ENCODE measurements around the gene PCSK4. TPM values are rescaled to one million over a fixed set of nuclear protein-coding genes. Genes with fewer than 3 reads are reported as not detected.

Gene PCSK4
- 1.1 and 1.3 TPM in 2 replicates for total RNA-seq

DNA sequence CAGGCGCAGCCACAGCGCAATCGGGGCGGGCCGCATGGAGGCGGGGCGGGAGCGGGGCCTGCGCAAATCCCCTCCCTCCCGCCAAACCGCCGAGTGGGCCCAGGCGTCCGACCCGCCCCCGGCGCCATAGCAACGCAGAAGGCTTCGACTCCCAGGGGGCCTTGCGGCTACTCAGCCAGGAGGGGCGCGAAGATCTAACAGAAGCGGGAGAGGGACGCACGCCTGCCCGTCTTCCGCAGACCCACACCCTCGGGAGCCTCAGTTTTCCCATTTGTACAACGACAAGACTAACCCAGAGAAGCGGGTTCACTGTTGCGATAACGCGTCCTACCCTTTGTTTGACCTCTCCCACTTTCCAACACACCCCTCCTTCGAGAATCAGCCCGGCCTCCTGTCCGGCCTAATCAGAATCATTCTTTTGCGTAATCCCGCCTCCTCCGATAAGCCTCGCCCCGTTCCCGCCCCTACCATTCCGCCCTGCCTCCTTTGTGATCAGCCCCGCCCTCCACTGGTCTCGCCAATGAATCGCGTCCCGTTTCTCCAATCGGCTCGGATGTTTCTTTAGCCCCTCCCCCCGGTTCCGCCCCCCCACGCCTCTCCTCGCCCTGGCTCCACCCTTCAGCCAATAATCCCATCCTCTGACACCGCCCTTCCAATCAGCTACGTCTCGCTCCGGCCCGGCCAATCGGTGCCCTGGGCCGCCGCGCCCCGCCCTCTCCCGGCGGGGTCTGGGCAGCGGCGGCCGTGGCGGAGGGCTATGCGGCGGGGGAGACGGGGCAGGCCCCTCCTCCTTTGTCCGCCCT lies at the start of gene PCSK4:
PCSK4 (minus strand) TSS at position 40 of the 803 bp plus-strand sequence; CDS start at position 36, 4 bp downstream.

DNA sequence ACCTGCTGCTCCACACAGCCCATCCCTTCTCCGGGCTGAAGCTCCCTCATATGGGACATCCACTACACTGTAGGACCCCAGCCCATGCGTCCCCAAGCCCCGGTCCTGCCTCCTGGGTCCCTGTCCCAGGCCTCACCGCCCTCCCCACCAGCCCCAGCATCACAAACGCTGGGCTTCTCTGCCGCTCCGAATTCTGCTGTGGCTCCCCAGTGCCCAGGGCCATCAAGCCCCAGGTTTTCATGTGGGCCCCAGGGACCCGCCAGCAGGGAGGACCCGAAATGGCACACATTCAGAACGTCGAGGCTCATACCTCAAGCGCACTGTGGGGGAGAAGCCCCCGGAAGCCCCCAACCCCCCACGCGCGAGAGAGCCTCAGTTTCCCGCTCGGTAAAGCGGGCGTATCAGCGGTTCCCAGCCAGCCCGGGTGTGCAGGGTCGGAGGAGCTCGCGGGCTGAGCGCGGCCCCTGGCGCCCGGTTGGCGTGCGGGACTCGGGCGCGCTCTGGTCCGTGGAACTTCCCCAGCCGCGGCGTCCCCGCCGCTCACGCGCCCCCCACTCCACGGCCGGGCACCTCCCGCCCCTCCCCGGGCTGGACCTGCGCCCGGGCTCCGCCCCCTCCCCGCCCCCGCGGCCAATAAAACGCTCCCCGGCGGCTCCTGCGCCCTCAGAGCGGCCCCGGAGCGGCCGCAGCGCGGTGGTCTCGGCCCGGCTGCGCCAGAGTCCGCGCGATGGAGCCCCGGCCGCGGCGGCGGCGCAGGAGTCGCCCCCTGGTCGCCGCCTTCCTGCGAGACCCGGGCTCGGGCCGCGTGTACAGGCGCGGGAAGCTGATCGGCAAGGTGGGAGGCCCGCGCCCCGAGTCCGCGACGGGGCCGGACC lies 33.5 kb upstream of the PCSK4 start, which contains the start of gene PLK5:
PLK5 (plus strand) TSS at position 666 of the 875 bp plus-strand sequence. CDS start 2,920 bp downstream, outside the sequence.

DNA sequence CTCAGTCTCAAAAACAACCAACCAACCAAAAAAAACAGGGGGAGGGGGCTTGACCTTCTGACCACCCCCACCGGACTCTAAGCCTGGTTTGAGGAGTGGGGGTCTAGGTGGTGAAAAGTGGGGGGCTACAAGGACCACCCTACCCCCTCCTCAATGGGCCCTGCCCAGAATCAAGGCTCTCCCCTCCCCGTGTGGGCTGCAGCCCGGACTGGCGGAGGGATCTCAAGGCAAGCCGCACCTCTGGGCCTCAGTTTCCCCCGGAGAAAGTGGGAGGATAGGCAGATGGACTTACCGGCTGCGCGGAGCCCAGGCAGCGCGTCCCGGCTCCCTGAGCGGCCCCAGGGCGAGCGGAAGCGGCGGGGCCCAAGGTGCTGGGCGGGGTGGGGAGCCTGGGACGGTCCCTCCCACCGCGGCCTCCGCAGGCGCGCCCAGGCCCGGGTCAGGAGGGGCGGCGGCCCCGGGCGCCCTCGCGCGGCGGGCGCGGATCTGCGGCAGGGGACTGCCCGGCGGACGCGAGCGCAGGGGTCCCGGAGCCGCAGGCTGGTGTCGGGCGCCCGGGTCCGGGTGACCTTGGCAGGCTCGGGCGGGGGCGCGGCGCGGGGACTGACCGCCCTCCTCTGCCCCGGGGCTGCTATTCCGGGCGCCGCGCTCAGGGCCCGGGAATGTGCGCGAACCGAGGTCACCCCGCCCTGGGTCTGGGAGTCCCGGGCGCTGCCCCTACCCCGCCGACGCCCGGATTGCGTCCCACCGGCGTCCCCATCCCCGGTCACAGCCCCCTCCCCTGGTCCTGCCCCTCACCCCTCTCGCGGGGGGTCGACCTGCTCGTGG lies 22.7 kb upstream of the PCSK4 start, which contains the start of gene ADAMTSL5:
ADAMTSL5 (minus strand) TSS at position 349 of the 828 bp plus-strand sequence. CDS start 2,076 bp downstream, outside the sequence.

DNA sequence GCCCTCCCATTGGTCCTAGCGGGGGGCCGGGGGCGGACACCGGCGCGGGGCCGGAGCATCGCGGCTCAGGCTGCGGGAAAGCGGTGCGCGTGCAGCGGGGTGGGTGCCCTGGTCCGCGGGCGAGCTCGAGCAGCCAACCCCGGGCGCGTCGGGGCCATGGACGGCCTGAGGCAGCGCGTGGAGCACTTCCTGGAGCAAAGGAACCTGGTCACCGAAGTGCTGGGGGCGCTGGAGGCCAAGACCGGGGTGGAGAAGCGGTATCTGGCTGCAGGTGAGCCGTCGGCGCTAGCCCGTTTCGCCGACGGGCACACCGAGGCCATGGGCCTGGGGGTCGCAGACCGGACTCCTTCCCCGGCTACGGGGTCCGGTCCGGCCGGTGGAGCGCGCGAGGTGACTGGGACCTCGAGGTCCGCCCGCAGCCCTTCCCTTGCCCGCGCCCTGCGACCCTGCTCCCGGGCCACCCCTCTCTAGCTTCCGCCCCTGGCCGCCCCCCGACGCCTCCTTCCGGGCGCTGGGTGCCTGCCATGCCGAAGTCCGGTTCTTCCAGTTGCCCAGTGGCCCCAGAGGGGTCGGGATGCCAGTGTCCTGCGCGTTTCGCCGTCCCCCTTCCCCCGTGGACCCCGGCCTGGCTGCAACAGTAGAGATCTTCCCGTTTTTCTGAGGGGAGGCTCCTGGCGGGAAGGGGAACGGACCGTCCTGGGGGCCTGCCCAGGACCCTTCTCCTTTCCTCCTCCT lies 1.1 kb upstream of the PCSK4 start, which contains the start of gene REEP6:
REEP6 (plus strand) TSS at position 68 of the 735 bp plus-strand sequence; CDS start at position 157, 89 bp downstream.

DNA sequence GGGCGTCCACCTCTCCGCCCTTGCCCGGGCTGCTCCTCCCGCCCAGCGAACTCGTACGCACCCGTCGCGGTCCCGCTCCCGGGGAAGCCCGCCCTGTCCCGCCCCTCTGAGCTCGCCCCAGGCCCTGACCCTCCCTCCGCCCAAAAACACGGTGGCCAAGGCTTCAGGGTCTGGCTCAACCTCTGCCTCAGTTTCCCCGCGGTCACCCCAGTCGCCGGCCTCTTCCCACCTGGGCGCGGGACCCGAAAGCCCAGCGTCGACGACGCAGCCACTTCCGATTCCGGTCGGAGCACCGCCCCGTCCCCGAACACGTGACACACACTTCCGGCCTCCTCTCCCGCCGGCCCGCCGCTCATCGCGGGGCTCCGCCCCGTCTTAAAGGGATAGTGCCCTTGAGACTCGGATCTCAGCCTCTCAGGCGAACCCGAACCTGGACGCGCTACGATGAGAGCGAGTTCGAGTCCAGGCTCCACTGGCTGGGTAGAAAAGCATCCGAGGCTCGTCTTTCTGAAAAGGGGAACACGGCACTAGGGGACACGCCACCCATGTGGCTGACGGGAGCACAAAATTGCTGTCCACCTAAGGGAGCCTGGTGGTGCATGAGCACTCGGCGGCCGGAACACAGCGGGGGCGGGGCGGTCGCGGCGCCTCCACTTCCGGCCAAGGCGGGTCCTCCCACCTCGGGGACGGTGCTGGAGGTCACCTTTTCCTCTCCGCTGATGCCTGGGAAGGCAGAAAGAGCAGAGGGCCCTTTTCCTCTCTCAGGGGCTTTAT lies 11.0 kb downstream of the PCSK4 start, which contains the start of gene C19orf25:
C19orf25 (minus strand) TSS at position 282 of the 774 bp plus-strand sequence. CDS start 312 bp downstream, outside the sequence.

DNA sequence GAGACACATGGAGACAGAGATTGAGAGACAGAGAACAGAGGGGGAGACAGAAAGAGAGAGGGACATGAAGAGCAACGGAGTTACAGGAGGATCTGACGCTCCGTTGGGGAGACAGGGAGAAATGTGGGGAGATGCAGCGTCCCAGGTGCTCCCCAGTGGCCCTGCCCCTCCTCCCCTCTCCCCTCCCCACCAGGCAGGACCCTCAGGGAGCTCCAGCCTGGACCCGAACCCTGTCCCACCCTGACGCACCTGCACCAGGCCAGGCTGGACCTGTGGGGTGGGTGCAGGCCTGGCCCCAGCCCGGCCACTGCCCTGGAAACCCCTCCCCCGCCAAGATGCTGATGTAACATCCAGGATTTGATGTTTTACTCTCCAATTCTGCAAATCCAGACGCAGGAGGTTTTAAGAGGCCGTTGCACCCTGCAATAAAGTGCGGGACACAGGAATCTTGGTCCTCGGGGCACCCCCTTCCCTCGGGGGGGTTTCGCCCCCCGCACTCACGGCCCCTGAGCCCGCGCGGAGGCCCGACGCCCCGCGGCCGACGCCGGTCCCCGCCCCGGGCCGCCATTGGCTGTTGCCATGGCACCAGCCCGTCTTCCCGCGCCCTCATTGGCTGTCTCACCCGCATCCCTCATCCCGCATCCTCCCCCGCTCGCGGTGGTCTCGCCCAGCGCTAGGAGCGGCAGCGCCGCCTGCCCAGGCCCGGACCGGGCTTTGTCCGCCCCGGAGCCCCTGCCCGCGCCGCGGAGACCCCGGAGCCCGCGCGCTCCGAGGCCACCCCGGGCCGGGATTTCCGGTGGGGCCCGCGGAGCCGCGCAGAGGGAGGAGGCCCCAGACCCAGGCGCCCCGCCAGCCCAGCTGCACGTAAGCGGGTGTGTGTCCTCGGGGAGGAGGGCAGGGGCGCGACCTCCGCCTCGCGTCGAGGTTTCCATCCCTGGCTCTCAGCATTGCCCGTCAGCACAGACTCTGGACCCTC lies 40.4 kb downstream of the PCSK4 start, which contains the start of gene APC2:
APC2 (plus strand) TSS at position 655 of the 976 bp plus-strand sequence. CDS start 2,881 bp downstream, outside the sequence.

DNA sequence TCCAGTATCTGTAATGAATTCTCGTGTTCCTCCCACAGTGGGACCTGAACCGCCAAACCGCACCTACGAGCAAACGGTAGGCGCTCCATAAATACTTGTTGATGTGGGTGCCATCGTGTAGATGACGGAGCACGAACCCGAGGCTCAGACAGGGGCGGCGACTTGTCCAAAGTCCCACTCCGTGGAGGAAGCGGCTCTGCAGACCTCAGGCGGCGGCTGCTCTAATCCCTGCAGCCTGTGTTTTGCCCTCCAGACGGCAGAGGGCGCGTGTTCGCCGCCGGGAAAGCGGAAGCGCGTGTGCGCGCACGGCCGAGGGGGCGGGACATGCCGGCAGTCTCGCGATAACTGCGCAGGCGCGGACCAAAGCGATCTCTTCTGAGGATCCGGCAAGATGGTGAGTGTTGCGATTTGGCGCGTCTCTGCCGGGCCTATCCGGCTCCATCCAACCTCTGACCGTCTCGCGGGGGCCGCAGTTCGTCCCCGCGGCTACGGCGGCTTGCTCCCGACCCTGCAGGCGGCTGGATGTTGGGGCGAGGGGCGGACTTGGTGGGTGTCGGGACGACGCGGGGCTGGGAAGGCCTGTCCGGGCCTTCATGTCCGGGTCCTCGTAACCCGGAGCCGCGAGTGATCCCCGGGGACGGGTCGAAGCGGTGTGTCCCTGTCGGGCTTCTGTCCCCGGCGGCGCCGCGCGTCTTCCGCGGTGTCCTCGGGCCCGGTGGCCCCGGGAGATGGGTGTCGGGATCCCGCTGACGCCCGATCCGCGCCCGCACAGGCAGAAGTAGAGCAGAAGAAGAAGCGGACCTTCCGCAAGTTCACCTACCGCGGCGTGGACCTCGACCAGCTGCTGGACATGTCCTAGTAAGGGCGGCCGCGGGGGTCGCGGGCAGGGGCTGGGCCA lies 51.9 kb downstream of the PCSK4 start, which contains the start of gene RPS15:
RPS15 (plus strand) TSS at position 362 of the 898 bp plus-strand sequence; CDS start at position 392, 30 bp downstream.

Other genes with a start within 250 kb of the PCSK4 start
- 21.3 and 23.3 TPM in 2 replicates for gene ATP5F1D, start 248.6 kb downstream of the PCSK4 start, total RNA-seq
- 20.2 and 22.2 TPM in 2 replicates for gene MIDN, start 241.8 kb downstream of the PCSK4 start, total RNA-seq
- gene CIRBP, start 221.0 kb downstream of the PCSK4 start, total RNA-seq = 129 and 154 TPM in 2 replicates
- gene FAM174C, start 214.8 kb downstream of the PCSK4 start, total RNA-seq = 25.6 and 30.5 TPM in 2 replicates
- gene EFNA2, start 204.5 kb downstream of the PCSK4 start, total RNA-seq = 0.27 TPM in 1 of 2 replicates, not detected in the other
- 48.8 and 60.9 TPM in 2 replicates for gene NDUFS7, start 106.4 kb downstream of the PCSK4 start, total RNA-seq
- 15.6 and 15.7 TPM in 2 replicates for gene GAMT, start 88.8 kb downstream of the PCSK4 start, total RNA-seq
- 66.4 and 95.1 TPM in 2 replicates for gene DAZAP1, start 82.8 kb downstream of the PCSK4 start, total RNA-seq
- gene RPS15, start 52.0 kb downstream of the PCSK4 start, total RNA-seq = 638 and 737 TPM in 2 replicates
- gene APC2, start 40.2 kb downstream of the PCSK4 start, total RNA-seq = 0.07 and 0.13 TPM in 2 replicates
- 14.0 and 17.9 TPM in 2 replicates for gene C19orf25, start 11.1 kb downstream of the PCSK4 start, total RNA-seq
- 0.57 and 1.1 TPM in 2 replicates for gene REEP6, start 831 bp upstream of the PCSK4 start, total RNA-seq
- 0.22 and 0.53 TPM in 2 replicates for gene ADAMTSL5, start 22.7 kb upstream of the PCSK4 start, total RNA-seq
- not detected in 2 replicates for gene PLK5, start 33.7 kb upstream of the PCSK4 start, total RNA-seq
- 57.1 and 62.6 TPM in 2 replicates for gene MEX3D, start 78.0 kb upstream of the PCSK4 start, total RNA-seq
- gene MBD3, start 102.5 kb upstream of the PCSK4 start, total RNA-seq = 78.7 and 86.2 TPM in 2 replicates
- gene UQCR11, start 115.1 kb upstream of the PCSK4 start, total RNA-seq = 32.0 and 34.7 TPM in 2 replicates
- gene TCF3, start 162.3 kb upstream of the PCSK4 start, total RNA-seq = 94.9 and 154 TPM in 2 replicates

Measured in thoracic aorta endothelial cell (primary cell).